ENCODE results near the gene PAK2. TPM values are rescaled to one million over a fixed set of nuclear protein-coding genes. Genes with fewer than 3 reads are reported as not detected.
"Not testable (repeated sequence)": the region's sequence is repeated elsewhere in the genome, so short reads cannot be mapped to it uniquely, and the experiment has no call there.

Gene PAK2
- total RNA-seq, 3 donors from 2014 or later: 50.6 to 74.7 (median 69.6) TPM

DNA sequence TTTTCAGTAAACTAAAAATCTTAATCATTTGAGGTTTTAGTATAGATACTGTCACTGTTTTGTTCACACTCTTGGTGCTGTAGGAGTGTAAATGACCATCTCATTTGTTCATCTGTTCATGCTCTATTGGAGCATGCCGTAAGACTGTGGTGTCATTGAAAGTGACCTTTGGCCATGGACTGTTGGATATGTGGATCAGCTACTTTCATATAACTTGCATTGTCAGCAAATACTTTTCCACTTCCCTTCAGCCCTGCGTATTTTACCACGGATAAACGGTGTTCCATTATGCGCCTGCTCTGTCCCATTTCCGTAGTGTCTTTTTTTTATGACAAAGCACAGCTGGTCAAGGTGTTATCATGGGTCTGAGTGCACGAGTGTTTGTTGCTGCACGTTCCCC, 95.4 kb downstream of the PAK2 start:
- ATAC-seq: no peak
- H3K9me3 ChIP-seq: no peaks in the 10 kb centered on the region
- TF ChIP-seq, protein P1, sequence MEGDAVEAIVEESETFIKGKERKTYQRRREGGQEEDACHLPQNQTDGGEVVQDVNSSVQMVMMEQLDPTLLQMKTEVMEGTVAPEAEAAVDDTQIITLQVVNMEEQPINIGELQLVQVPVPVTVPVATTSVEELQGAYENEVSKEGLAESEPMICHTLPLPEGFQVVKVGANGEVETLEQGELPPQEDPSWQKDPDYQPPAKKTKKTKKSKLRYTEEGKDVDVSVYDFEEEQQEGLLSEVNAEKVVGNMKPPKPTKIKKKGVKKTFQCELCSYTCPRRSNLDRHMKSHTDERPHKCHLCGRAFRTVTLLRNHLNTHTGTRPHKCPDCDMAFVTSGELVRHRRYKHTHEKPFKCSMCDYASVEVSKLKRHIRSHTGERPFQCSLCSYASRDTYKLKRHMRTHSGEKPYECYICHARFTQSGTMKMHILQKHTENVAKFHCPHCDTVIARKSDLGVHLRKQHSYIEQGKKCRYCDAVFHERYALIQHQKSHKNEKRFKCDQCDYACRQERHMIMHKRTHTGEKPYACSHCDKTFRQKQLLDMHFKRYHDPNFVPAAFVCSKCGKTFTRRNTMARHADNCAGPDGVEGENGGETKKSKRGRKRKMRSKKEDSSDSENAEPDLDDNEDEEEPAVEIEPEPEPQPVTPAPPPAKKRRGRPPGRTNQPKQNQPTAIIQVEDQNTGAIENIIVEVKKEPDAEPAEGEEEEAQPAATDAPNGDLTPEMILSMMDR (IDR thresholded peaks at IDR 0.05): no peak
- intact Hi-C loops (cut with DNase I, micrococcal nuclease): loop anchor here in 1 of 2 donors (10.0 kb wide), 1 partner anchor 140 kb away; no protein-coding TSS in a partner anchor
- no peak overlapping the region for H3K4me3 ChIP-seq
- H3K36me3 ChIP-seq (ENCODE audit: low read depth): no peaks in the 10 kb centered on the region
- H3K4me1 ChIP-seq (ENCODE audit: low read depth): no peaks in the 10 kb centered on the region
- no peak for DNase-seq

- H3K4me3 ChIP-seq; H3K4me1 ChIP-seq (ENCODE audit: low read depth); H3K36me3 ChIP-seq (ENCODE audit: low read depth); ATAC-seq; DNase-seq; H3K9me3 ChIP-seq: not testable (repeated sequence)
- intact Hi-C loops (cut with DNase I, micrococcal nuclease): loop anchor here in 1 of 2 donors (10.0 kb wide), 1 partner anchor 138 kb away; no protein-coding TSS in a partner anchor
Measured at GRCh38 chr3:196836626-196837025, 97.0 kb downstream of the PAK2 start.

DNA sequence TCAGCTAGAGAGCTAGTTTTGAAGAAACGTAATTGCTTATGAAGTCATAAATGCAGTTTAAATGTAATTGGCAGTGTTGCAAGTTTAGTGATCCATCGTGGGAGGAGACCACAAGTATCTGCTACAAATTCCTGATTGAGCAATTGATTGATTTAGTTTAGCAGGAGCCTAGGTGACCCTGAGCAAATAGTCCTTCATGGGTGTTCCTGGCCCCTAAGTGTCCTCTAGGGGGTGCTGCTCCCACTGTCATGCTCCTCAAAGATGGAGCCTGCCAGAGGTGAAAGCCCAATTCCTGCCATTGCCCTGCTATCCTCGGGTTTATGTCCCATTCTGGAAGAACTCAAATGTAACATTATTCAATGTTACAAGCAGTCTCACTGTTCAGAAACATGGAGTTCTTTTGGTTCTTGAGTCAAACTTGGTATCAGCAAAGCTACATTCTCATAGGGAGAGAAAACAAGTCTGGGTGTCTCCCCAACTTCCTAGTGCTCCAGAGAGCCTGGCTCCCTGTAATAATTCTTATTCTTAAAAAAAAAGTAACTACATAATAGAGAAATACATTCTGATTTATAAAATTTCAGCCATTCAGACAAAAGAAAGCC, 98.3 kb downstream of the PAK2 start:
- ATAC-seq (peak; percentile 93), DNase-seq (peak in 2 of 3 donors; percentile 69 to 85)
- H3K36me3 ChIP-seq (ENCODE audit: low read depth): no peaks in the 10 kb centered on the region
- H3K9me3 ChIP-seq: no peaks in the 10 kb centered on the region
- TF ChIP-seq, protein P1 (IDR thresholded peaks at IDR 0.05): peak; percentile 76
- intact Hi-C loops (cut with DNase I, micrococcal nuclease): loop anchor here in 1 of 2 donors (10.0 kb wide), 1 partner anchor 137 kb away; no protein-coding TSS in a partner anchor
- no peaks in the 10 kb centered on the region for H3K4me1 ChIP-seq (ENCODE audit: low read depth)
- H3K4me3 ChIP-seq: no peak overlapping the region

GRCh38 chr3:196839351-196839750, 99.7 kb downstream of the PAK2 start:
- H3K4me3 ChIP-seq; H3K9me3 ChIP-seq; H3K36me3 ChIP-seq (ENCODE audit: low read depth); ATAC-seq; DNase-seq; H3K4me1 ChIP-seq (ENCODE audit: low read depth): not testable (repeated sequence)
- intact Hi-C loops (cut with DNase I, micrococcal nuclease): loop anchor here in 1 of 2 donors (10.0 kb wide), 1 partner anchor 135 kb away; no protein-coding TSS in a partner anchor

DNA sequence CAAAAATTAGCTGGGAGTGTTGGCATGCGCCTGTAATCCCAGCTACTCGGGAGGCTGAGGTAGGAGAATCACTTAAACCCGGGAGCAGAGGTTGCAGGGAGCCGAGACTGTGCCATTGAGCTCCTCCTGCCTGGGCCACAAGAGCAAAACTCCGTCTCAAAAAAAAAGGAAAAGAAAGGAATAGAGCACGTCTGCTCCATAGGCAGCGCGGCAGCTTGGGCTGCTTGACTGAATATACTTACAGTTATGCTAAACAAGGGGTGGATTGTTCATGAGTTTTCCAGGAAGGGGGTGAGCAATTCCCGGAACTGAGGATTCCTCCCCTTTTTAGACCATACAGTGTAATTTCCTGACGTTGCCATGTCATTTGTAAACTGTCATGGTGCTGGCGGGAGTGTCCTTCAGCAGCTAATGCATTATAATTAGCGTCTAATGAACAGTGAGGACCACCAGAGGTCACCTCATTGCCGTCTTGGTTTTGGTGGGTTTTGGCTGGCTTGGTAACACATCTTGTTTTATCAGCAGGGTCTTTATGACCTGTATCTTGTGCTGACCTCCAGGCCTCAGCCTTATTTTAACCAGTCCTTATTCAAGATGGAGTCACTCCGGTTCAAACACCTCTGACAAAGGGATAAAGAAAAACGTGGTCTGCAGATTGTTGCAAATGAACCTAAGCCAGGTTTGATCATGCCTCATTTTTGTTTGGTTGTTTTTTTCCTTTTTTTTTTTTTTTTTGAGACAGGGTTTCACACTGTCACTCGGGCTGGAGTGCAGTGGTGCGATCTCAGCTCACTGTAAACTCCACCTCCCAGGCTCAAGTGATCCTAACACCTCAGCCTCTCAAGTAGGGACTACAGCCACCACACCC, 103.1 kb downstream of the PAK2 start:
- TF ChIP-seq, protein P1 (IDR thresholded peaks at IDR 0.05): no peak
- Histone ChIP-seq H3K36me3 (ENCODE audit: low read depth) (no peaks in the 10 kb centered on the region), H3K4me3 (no peak overlapping the region), H3K9me3 (no peaks in the 10 kb centered on the region), H3K4me1 (ENCODE audit: low read depth) (no peaks in the 10 kb centered on the region)
- ATAC-seq (no peak), DNase-seq (no peak)
- intact Hi-C loops (cut with DNase I, micrococcal nuclease): no loop called here

GRCh38 chr3:196843435-196844110, 103.9 kb downstream of the PAK2 start:
- intact Hi-C loops (cut with DNase I, micrococcal nuclease): no loop called here
- no peaks in the 10 kb centered on the region for H3K4me1 ChIP-seq (ENCODE audit: low read depth)

GRCh38 chr3:196844235-196845219, 104.9 kb downstream of the PAK2 start:
- H3K36me3 ChIP-seq (ENCODE audit: low read depth); intact Hi-C loops (cut with DNase I, micrococcal nuclease); ATAC-seq; H3K4me3 ChIP-seq; H3K9me3 ChIP-seq; DNase-seq; H3K4me1 ChIP-seq (ENCODE audit: low read depth): not testable (repeated sequence)

More at GRCh38 chr3:196843435-196844110, 103.9 kb downstream of the PAK2 start:
- no peak overlapping the region for H3K4me3 ChIP-seq
- ATAC-seq (no peak), DNase-seq (no peak)
- no peaks in the 10 kb centered on the region for H3K9me3 ChIP-seq
- TF ChIP-seq, protein P1 (IDR thresholded peaks at IDR 0.05): no peak
- no peaks in the 10 kb centered on the region for H3K36me3 ChIP-seq (ENCODE audit: low read depth)

GRCh38 chr3:196848375-196848774, 108.7 kb downstream of the PAK2 start:
- DNase-seq; ATAC-seq; H3K4me1 ChIP-seq (ENCODE audit: low read depth); H3K9me3 ChIP-seq; H3K4me3 ChIP-seq; intact Hi-C loops (cut with DNase I, micrococcal nuclease); H3K36me3 ChIP-seq (ENCODE audit: low read depth): not testable (repeated sequence)

All from mucosa of descending colon (tissue), 3 donors.